Heart left ventricle (tissue), 16 donors: ENCODE results near the gene C22orf15. TPM values are rescaled to one million over a fixed set of nuclear protein-coding genes. Genes with fewer than 3 reads are reported as not detected.
"Not testable (repeated sequence)": the region's sequence is repeated elsewhere in the genome, so short reads cannot be mapped to it uniquely, and the experiment has no call there.

Source experiments
- ATAC-seq, 4 donors: fragments of 200-7000 bp; cut with Tn5 transposase; one replicate each; pipeline ENCODE4 v1.9.1; 2020 to 2022; ENCODE audit warnings: moderate library complexity in 4 of 4, mild to moderate bottlenecking in 3 of 4, moderate number of reproducible peaks in 1 of 4
- DNase-seq, 5 donors: peaks; one replicate each; pipeline ENCODE4 v3.0.0-alpha.2; 2020
- H3K27ac ChIP-seq, 12 donors: fragments of 200-600 bp; sonication (generic) in 4 of 12; one replicate each; pipeline versions ENCODE4 v1.5.0 to v1.8.0; 2016 to 2022; ENCODE audit warnings: mild to moderate bottlenecking in 2 of 12
- H3K27me3 ChIP-seq, 9 donors: fragments of 200-600 bp; sonication (generic) in 2 of 9; one replicate each; pipeline versions ENCODE4 v1.5.1 to v1.8.0; 2016 to 2022; ENCODE audit warnings: mild to moderate bottlenecking in 3 of 9
- H3K36me3 ChIP-seq, 9 donors: fragments of 200-600 bp; sonication (generic) in 2 of 9; one replicate each; pipeline versions ENCODE4 v1.5.0 to v1.8.0; 2018 to 2022; ENCODE audit warnings: mild to moderate bottlenecking in 2 of 9
- H3K4me1 ChIP-seq, 12 donors: fragments of 200-600 bp; sonication (generic) in 4 of 12; one replicate each; pipeline versions ENCODE4 v1.5.0 to v1.8.0; 2016 to 2022; ENCODE audit warnings: mild to moderate bottlenecking in 3 of 12
- H3K4me3 ChIP-seq, 12 donors: fragments of 200-600 bp; sonication (generic) in 4 of 12; one replicate each; pipeline versions ENCODE4 v1.5.0 to v1.8.0; 2017 to 2022; ENCODE audit warnings: mild to moderate bottlenecking in 9 of 12, moderate library complexity in 4 of 12
- H3K9me3 ChIP-seq, 12 donors: fragments of 200-600 bp; sonication (generic) in 4 of 12; one replicate each; pipeline versions ENCODE4 v1.5.0 to v1.8.0; 2016 to 2022; ENCODE audit warnings: mild to moderate bottlenecking in 1 of 12
- POLR2A ChIP-seq, 2 donors: fragments of 450-650 bp; IDR thresholded peaks; one replicate each; pipeline ENCODE4 v1.6.1; 2017; ENCODE audit warnings: antibody characterized with exemption in 2 of 2, mild to moderate bottlenecking in 2 of 2, moderate library complexity in 2 of 2
- WGBS, 4 donors: extraction: QIAGEN DNeasy Blood & Tissue Kit in 2 of 4; methylation state at CpG; one replicate each; pipeline versions ENCODE4 v1.1.5 to v1.1.7; 2013 to 2018; 5-methylcytosine and 5-hydroxymethylcytosine counted together
- intact Hi-C, 10 donors: fragments of 100-400 bp; cut with DNase I; formaldehyde crosslinking; loops; one replicate each; pipeline versions ENCODE4 v1.11.1 to v1.14.2; 2022
- polyA plus RNA-seq, 2 donors: library from polyadenylated mRNA; stranded (reverse); fragments of 200-250 nt; gene quantifications; one replicate each; pipeline ENCODE4 v1.2.3, GENCODE V29; 2013
- total RNA-seq, 9 donors: library from RNA; depleted of rRNA in 2 of 9; stranded (reverse); fragments of >200 nt in 2 of 9; fragmentation: NEBNext Ultra II Directional in 3 of 9; extraction: Animal tissue kit (Norgen Biotek cat#: 25700) in 3 of 9; gene quantifications; one replicate each; pipeline versions ENCODE4 v1.1.0 to v1.2.4, GENCODE V29; 2016 to 2023
- TF ChIP-seq, protein P1 (sequence below), 12 donors: fragments of 200-600 bp; sonication (generic) in 4 of 12; IDR thresholded peaks; one replicate each; pipeline versions ENCODE4 v1.5.0 to v1.8.0; 2018 to 2022; ENCODE audit warnings: antibody characterized with exemption in 12 of 12, mild to moderate bottlenecking in 5 of 12
- donor health status: ischemic (EF 13 %, LVEDD 7.1; RV severe dilation, severe dysfunction).
- donor health status: healthy with polysubstance abuse.
- donor health status: DM: no; HTN: yes; CAD: no.
- donor health status: DM: no; HTN: no; CAD: no.
- donor health status: ischemic (EF 25% LVEDD 6.9; RV normal size, moderate dysfunction).
- donor health status: ischemic (EF 25% LVEDD 5.7; RV mildly dilated, moderate dysfunction).
- donor health status: healthy.
- donor health status: DM: yes; HTN: yes; CAD: no.
- donor health status: ischemic (EF 35%, LVEDD 5.7; RV mildly dilated, moderate dysfunction).
- donor health status: nonischemic (EF 11% LVEDD 7.7; RV severe dilation, severe dysfunction).
- donor health status: DM: yes; HTN: yes; CAD: no.
- donor health status: PGD.
- donor health status: ischemic (EF 29% LVEDD 5.4; RV normal size, mild dysfunction).
- donor health status: nonischemic (EF 23%, LVEDD 6.1; RV moderate dilation, normal function).

Gene C22orf15
- total and polyA plus RNA-seq, 11 donors, result not detected

DNA sequence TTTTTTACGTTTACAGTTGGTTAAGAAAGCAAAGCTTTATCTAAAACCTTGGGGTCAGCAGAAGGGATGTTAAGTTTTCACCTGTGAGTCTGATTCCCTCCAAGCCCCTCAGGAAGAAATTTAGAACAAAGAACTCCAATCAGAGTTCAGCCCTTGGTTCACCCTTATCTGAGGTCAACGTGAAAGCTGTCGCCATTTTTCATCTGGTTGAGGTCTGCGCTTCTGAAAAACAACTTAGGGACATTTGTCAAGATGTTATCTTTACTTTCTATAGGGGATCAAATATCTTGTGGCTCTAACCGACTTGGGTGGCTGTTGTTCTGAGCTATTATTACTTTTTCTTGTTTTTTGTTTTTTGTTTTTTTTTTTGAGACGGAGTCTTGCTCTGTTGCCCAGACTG lies 41.9 kb upstream of the C22orf15 start:
- no peak overlapping the region for H3K4me3 ChIP-seq
- no peak overlapping the region for H3K27ac ChIP-seq
- H3K36me3 ChIP-seq, result no peaks in the 10 kb centered on the region
- no peak for DNase-seq
- intact Hi-C loops, result no loop called here
- TF ChIP-seq POLR2A (IDR thresholded peaks at IDR 0.05), result no peak
- TF ChIP-seq, protein P1, sequence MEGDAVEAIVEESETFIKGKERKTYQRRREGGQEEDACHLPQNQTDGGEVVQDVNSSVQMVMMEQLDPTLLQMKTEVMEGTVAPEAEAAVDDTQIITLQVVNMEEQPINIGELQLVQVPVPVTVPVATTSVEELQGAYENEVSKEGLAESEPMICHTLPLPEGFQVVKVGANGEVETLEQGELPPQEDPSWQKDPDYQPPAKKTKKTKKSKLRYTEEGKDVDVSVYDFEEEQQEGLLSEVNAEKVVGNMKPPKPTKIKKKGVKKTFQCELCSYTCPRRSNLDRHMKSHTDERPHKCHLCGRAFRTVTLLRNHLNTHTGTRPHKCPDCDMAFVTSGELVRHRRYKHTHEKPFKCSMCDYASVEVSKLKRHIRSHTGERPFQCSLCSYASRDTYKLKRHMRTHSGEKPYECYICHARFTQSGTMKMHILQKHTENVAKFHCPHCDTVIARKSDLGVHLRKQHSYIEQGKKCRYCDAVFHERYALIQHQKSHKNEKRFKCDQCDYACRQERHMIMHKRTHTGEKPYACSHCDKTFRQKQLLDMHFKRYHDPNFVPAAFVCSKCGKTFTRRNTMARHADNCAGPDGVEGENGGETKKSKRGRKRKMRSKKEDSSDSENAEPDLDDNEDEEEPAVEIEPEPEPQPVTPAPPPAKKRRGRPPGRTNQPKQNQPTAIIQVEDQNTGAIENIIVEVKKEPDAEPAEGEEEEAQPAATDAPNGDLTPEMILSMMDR (IDR thresholded peaks at IDR 0.05), result no peak
- peaks cover 0 to 15% (median 9%) of the 10 kb centered on the region in 12 donors for H3K4me1 ChIP-seq
- 69 to 80% (median 71%) methylated on average over 6 of the region's 6 CpGs for WGBS, 4 donors
- no peak for ATAC-seq
- H3K9me3 ChIP-seq, result no peaks in the 10 kb centered on the region
- H3K27me3 ChIP-seq, result no peaks in the 10 kb centered on the region

DNA sequence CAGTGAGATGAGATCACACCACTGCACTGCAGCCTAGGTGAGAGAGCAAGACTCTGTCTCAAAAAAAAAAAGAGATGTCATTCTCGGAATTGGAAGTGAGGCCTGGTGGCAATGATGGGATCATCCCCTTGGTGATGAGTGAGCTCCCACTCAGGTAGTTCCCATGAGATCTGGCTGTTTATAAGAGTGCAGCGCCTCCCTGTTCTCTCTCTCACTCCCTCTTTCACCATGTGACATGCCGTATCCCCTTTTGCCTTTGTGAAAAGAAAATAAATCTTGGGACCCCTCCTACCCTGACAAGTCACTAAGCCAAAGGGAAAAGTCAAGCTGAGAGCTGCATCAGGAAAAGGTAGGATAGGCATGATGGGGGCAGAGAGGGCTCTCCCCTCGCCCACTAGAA lies 40.6 kb upstream of the C22orf15 start:
- 70 to 78% (median 76%) methylated on average over 4 of the region's 4 CpGs for WGBS, 4 donors
- no peak for TF ChIP-seq POLR2A (IDR thresholded peaks at IDR 0.05)
- TF ChIP-seq, protein P1 (IDR thresholded peaks at IDR 0.05), result no peak
- H3K9me3 ChIP-seq, result no peaks in the 10 kb centered on the region
- no peaks in the 10 kb centered on the region for H3K27me3 ChIP-seq
- H3K4me1 ChIP-seq, result peaks cover 0 to 5% (median 4%) of the 10 kb centered on the region in 12 donors
- ATAC-seq, result no peak
- DNase-seq, result no peak
- H3K4me3 ChIP-seq, result no peak overlapping the region
- no peaks in the 10 kb centered on the region for H3K36me3 ChIP-seq
- intact Hi-C loops, result no loop called here
- H3K27ac ChIP-seq, result no peak overlapping the region

DNA sequence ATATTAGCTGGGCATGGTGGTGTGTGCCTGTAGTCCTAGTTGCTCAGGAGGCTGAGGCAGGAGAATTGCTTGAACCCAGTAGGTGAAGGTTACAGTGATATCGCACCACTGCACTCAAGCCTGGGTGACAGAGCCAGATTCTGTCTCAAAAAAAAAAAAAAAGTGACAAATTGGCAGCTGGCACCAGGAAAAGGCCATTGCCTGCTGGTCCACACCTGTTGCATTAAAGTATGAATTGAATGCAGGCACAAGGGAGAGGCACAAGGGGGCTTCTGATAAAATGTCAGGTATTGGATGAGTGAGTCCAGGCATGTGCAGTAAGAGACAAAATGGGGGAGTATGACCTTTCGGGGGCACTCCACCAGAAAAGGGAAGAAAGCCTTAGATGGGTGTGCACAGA lies 40.1 kb upstream of the C22orf15 start:
- Histone ChIP-seq H3K27ac (no peak overlapping the region), H3K9me3 (no peaks in the 10 kb centered on the region), H3K4me1 (no peaks in the 10 kb centered on the region), H3K4me3 (no peak overlapping the region), H3K27me3 (no peaks in the 10 kb centered on the region), H3K36me3 (no peaks in the 10 kb centered on the region)
- TF ChIP-seq, protein P1 (IDR thresholded peaks at IDR 0.05), result no peak
- TF ChIP-seq POLR2A (IDR thresholded peaks at IDR 0.05), result no peak
- DNase-seq, result no peak
- no peak for ATAC-seq
- WGBS, 4 donors, result 85 to 99% (median 93%) methylated on average over 2 of the region's 2 CpGs
- intact Hi-C loops, result no loop called here

- H3K9me3 ChIP-seq, H3K27me3 ChIP-seq, H3K4me3 ChIP-seq, H3K4me1 ChIP-seq, H3K36me3 ChIP-seq, DNase-seq, intact Hi-C loops, H3K27ac ChIP-seq, ATAC-seq: not testable (repeated sequence)
- 79 to 88% (median 87%) methylated on average over 4 of the region's 4 CpGs for WGBS, 4 donors
Observed at GRCh38 chr22:23728108-23728507, 34.7 kb upstream of the C22orf15 start.

DNA sequence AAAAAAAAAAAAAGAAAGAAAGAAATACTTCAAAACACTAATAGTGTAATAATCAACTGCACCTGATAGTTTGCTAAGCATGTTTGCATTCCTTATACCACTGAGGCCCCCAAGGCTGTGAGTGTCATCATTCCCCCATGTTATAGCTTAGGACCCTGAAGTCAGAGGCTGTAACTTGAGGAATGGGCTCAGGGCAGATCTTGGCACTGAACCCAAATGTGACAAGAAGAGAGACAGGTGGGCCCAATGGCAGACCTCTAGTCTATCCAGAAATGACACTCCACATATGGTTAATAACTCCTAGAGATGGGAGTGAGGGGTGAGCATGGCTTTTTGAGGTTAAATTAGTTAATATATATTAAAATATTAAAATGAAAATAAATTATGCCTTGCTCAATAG lies 25.1 kb upstream of the C22orf15 start:
- Histone ChIP-seq H3K4me3 (no peak overlapping the region), H3K36me3 (peaks cover 0 to 8% (median 4%) of the 10 kb centered on the region in 9 donors), H3K4me1 (peaks cover 0 to 10% (median 4%) of the 10 kb centered on the region in 12 donors), H3K27ac (no peak overlapping the region), H3K27me3 (no peaks in the 10 kb centered on the region), H3K9me3 (no peaks in the 10 kb centered on the region)
- no peak for TF ChIP-seq POLR2A (IDR thresholded peaks at IDR 0.05)
- TF ChIP-seq, protein P1 (IDR thresholded peaks at IDR 0.05), result no peak
- intact Hi-C loops, result loop anchor here in 1 of 10 donors (5.0 kb wide), 1 partner anchor 50 kb away; no protein-coding TSS in a partner anchor
- DNase-seq (no peak), ATAC-seq (no peak)
